ENCODE data around the gene HLF.
A peak's percentile ranks its signal among the peaks of the same experiment; 100 is the strongest.

The HLF gene

DNA sequence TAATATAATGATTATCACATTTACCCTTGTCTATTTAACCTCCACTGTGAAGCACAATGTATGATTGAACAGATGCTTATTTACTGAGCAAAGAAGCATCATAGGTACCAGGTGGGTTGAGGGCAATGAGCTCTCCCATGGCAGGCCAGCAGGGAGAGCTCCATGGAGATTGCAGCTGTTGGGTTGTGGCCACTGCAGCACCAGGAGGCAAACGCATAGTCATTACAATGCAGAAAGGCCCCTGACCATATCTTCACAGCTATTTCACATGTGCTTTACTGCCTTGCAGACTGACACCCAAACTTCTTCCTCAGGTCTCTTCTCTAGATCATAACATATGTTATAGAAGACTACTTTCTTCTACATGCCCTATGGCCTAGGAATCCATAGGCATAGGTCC is 81.9 kb downstream of the HLF start:
- TF ChIP-seq, protein P1, sequence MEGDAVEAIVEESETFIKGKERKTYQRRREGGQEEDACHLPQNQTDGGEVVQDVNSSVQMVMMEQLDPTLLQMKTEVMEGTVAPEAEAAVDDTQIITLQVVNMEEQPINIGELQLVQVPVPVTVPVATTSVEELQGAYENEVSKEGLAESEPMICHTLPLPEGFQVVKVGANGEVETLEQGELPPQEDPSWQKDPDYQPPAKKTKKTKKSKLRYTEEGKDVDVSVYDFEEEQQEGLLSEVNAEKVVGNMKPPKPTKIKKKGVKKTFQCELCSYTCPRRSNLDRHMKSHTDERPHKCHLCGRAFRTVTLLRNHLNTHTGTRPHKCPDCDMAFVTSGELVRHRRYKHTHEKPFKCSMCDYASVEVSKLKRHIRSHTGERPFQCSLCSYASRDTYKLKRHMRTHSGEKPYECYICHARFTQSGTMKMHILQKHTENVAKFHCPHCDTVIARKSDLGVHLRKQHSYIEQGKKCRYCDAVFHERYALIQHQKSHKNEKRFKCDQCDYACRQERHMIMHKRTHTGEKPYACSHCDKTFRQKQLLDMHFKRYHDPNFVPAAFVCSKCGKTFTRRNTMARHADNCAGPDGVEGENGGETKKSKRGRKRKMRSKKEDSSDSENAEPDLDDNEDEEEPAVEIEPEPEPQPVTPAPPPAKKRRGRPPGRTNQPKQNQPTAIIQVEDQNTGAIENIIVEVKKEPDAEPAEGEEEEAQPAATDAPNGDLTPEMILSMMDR (IDR thresholded peaks at IDR 0.05): no peak
- Histone ChIP-seq H3K4me1 (ENCODE audit: control insufficient read depth in 1 of 2, insufficient read depth in 1 of 2, low read depth in 1 of 2, low read length in 1 of 2) (no peaks in the 10 kb centered on the region), H3K27me3 (no peaks in the 10 kb centered on the region), H3K36me3 (no peaks in the 10 kb centered on the region), H3K4me3 (ENCODE audit: low read depth in 1 of 2, low read length in 1 of 2) (no peak overlapping the region), H3K9me3 (no peaks in the 10 kb centered on the region), H3K27ac (no peak overlapping the region)

GRCh38 chr17:55347341-55347740 is 82.6 kb downstream of the HLF start:
- Histone ChIP-seq H3K9me3 (no peaks in the 10 kb centered on the region), H3K4me3 (ENCODE audit: low read depth in 1 of 2, low read length in 1 of 2) (no peak overlapping the region), H3K27ac (no peak overlapping the region), H3K36me3 (no peaks in the 10 kb centered on the region), H3K4me1 (ENCODE audit: control insufficient read depth in 1 of 2, insufficient read depth in 1 of 2, low read depth in 1 of 2, low read length in 1 of 2) (no peaks in the 10 kb centered on the region), H3K27me3 (no peaks in the 10 kb centered on the region)
- TF ChIP-seq, protein P1 (IDR thresholded peaks at IDR 0.05): no peak

DNA sequence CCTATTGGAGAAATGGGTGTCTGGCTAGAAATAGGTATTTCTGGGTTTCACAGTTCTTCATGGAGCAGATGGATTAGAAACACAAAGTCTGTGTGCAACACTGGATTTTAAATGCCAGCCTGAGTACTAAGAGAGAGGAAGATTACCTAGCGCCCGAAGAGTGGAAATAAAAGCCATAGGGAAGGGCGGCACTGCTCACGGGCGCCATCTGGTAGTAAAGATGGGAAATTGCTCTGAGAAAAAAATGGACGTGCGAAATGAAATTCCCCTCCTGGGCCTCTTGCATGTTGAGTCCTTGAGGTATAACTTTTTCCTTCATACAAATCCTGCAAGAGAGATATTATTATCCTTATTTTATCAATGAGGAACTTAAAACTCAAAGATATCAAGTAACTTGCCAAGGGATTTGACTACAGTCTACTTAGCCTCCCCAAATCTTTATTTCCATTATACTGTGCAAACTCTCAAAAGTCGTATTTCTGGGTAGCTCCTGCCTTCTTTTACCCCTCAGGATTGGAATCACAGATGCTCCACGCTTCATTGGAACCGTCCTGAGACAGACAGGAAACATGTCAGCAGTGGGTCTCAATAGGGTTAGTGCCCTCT is 84.1 kb downstream of the HLF start:
- no peaks in the 10 kb centered on the region for H3K9me3 ChIP-seq
- H3K27ac ChIP-seq: no peak overlapping the region
- H3K4me1 ChIP-seq (ENCODE audit: control insufficient read depth in 1 of 2, insufficient read depth in 1 of 2, low read depth in 1 of 2, low read length in 1 of 2): no peaks in the 10 kb centered on the region
- H3K36me3 ChIP-seq: no peaks in the 10 kb centered on the region
- no peak overlapping the region for H3K4me3 ChIP-seq (ENCODE audit: low read depth in 1 of 2, low read length in 1 of 2)
- H3K27me3 ChIP-seq: no peaks in the 10 kb centered on the region
- TF ChIP-seq, protein P1 (IDR thresholded peaks at IDR 0.05): peak; percentile 13

DNA sequence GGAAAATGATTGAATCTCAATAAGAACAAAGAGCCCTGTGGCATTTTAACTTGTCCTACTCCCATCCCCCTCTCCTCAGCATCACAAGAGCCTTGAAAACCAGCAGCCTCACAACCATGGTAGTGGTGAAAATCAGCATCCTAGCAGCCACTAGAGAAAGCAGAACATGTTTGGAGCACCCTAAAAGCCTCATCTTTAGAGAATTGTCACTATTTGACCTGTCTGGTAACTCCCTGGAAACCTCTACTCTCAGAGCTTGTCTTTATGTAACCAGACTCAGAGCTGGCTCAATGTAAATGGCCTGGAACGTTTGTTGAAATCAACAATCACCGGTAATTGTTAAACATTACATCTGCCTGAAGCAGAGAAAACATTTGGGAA is 86.1 kb downstream of the HLF start:
- Histone ChIP-seq H3K4me1 (ENCODE audit: control insufficient read depth in 1 of 2, insufficient read depth in 1 of 2, low read depth in 1 of 2, low read length in 1 of 2) (no peaks in the 10 kb centered on the region), H3K4me3 (ENCODE audit: low read depth in 1 of 2, low read length in 1 of 2) (no peak overlapping the region), H3K9me3 (no peaks in the 10 kb centered on the region), H3K27ac (no peak overlapping the region), H3K27me3 (no peaks in the 10 kb centered on the region), H3K36me3 (no peaks in the 10 kb centered on the region)
- TF ChIP-seq, protein P1 (IDR thresholded peaks at IDR 0.05): no peak

DNA sequence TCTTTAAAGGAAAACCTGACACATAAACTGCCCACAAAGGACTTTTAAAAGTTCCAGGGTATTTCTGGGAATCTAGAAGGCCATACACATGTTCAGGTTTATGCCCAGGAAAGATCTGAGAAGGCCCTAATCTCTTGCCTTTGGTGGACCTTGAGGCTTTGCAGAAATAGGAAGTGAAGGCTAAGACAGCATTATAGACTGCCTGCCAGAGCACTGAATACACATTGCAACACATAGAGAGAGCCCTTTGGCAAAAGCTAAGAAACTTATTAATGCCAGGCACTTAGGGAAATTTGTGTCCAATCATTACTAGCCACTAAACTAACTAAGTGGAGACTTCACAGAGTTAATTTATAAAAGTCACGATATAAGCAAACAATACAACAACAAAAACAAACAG is 86.5 kb downstream of the HLF start:
- H3K27ac ChIP-seq: no peak overlapping the region
- TF ChIP-seq, protein P1 (IDR thresholded peaks at IDR 0.05): no peak
- H3K36me3 ChIP-seq: no peaks in the 10 kb centered on the region
- no peaks in the 10 kb centered on the region for H3K9me3 ChIP-seq
- H3K4me3 ChIP-seq (ENCODE audit: low read depth in 1 of 2, low read length in 1 of 2): no peak overlapping the region
- H3K27me3 ChIP-seq: no peaks in the 10 kb centered on the region
- no peaks in the 10 kb centered on the region for H3K4me1 ChIP-seq (ENCODE audit: control insufficient read depth in 1 of 2, insufficient read depth in 1 of 2, low read depth in 1 of 2, low read length in 1 of 2)

GRCh38 chr17:55354010-55354409 is 89.2 kb downstream of the HLF start:
- TF ChIP-seq, protein P1 (IDR thresholded peaks at IDR 0.05): no peak
- H3K4me1 ChIP-seq (ENCODE audit: control insufficient read depth in 1 of 2, insufficient read depth in 1 of 2, low read depth in 1 of 2, low read length in 1 of 2): no peaks in the 10 kb centered on the region
- no peak overlapping the region for H3K27ac ChIP-seq
- no peaks in the 10 kb centered on the region for H3K36me3 ChIP-seq
- no peak overlapping the region for H3K4me3 ChIP-seq (ENCODE audit: low read depth in 1 of 2, low read length in 1 of 2)
- H3K27me3 ChIP-seq: no peaks in the 10 kb centered on the region
- H3K9me3 ChIP-seq: no peaks in the 10 kb centered on the region
